K562 (cell line): ENCODE measurements around the gene SV2C. TPM values are rescaled to one million over a fixed set of nuclear protein-coding genes. Genes with fewer than 3 reads are reported as not detected.

Source experiments
- ATAC-seq: fragments of 200-7000 bp; cut with Tn5 transposase; 3 replicates; pipeline ENCODE4 v1.9.1; 2020; ENCODE audit warnings: moderate library complexity
- BruUV-seq: library from RNA; stranded (reverse); fragments of 400-500 nt; replicated peaks from 2 replicates; lab custom pipeline; 2021; lab: Mats Ljungman, UMichigan
- CTCF ChIA-PET: fragments of 300-600 bp; formaldehyde crosslinking; extraction: SDS; loops from one replicate; lab custom pipeline; 2021; ENCODE audit warnings: low intra/inter-chr PET ratio; lab: Yijun Ruan, JAX
- POLR2A ChIA-PET: fragments of 300-600, 350-650 bp; sonication (Branson Sonifier 250); formaldehyde crosslinking; extraction: SDS; loops from one replicate; lab custom pipeline; 2021; ENCODE audit warnings: antibody characterized with exemption, inconsistent platforms; lab: Yijun Ruan, JAX
- DNase-seq, 4 experiments: peaks; one replicate each; pipeline versions ENCODE4 v3.0.0 to v3.0.0-alpha.2; 2011 to 2018; ENCODE audit warnings: low spot score in 3 of 4, mixed read lengths in 3 of 4; ENCODE audit errors: extremely low read depth in 1 of 4
- FAIRE-seq: peaks from 2 replicates; lab custom pipeline; 2011; peaks lifted over from hg19 to GRCh38; lab: Jason Lieb, UNC
- H2AFZ ChIP-seq: 2 replicates; pipeline ENCODE4 v1.6.0; 2011; ENCODE audit warnings: low read depth, low read length, control low read depth, inconsistent platforms
- H3K27ac ChIP-seq: fragments of 200-600 bp; 3 replicates; pipeline ENCODE4 v1.8.0; 2011; ENCODE audit warnings: low read depth, mild to moderate bottlenecking, control low read depth, inconsistent platforms, low read length, moderate library complexity, mixed read lengths; ENCODE audit errors: extremely low read depth
- H3K27me3 ChIP-seq, 2 experiments: fragments of 300-600 bp in 1 of 2; 2 replicates in 1 of 2; 3 replicates in 1 of 2; pipeline versions ENCODE4 v1.6.0 to v1.8.0; 2011; ENCODE audit warnings: inconsistent platforms in 2 of 2, low read length in 2 of 2, mild to moderate bottlenecking in 1 of 2, mixed read lengths in 1 of 2, moderate library complexity in 1 of 2; ENCODE audit not compliant: control insufficient read depth in 2 of 2, insufficient read depth in 2 of 2
- H3K36me3 ChIP-seq: fragments of 300-600 bp; 3 replicates; pipeline ENCODE4 v1.8.0; 2011; ENCODE audit warnings: mild to moderate bottlenecking, low read length, inconsistent platforms; ENCODE audit not compliant: control insufficient read depth, insufficient read depth
- H3K4me1 ChIP-seq, 2 experiments: fragments of 200-600 bp in 1 of 2; replicated peaks in 1 of 2; 2 replicates in 1 of 2; 3 replicates in 1 of 2; pipeline versions ENCODE4 v1.5.1 to v1.8.0; 2011; ENCODE audit warnings: inconsistent platforms in 2 of 2, low read length in 2 of 2, mild to moderate bottlenecking in 1 of 2, mixed read lengths in 1 of 2, moderate library complexity in 1 of 2; ENCODE audit not compliant: control insufficient read depth in 2 of 2, insufficient read depth in 2 of 2
- H3K4me2 ChIP-seq: 2 replicates; pipeline ENCODE4 v1.6.1; 2011; ENCODE audit warnings: low read length, control low read depth, inconsistent platforms, mixed read lengths; ENCODE audit not compliant: insufficient read depth
- H3K4me3 ChIP-seq: fragments of 200-600 bp; sonication (generic), shearing (Covaris generic); 2 replicates; pipeline ENCODE4 v1.5.1; 2016; ENCODE audit warnings: control low read depth, inconsistent platforms
- H3K79me2 ChIP-seq: fragments of 200-600 bp; 3 replicates; pipeline ENCODE4 v1.8.0; 2011; ENCODE audit warnings: low read length, inconsistent platforms; ENCODE audit not compliant: control insufficient read depth, insufficient read depth
- H3K9ac ChIP-seq, 2 experiments: 2 replicates each; pipeline versions ENCODE4 v1.6.0 to v1.6.1; 2011; ENCODE audit warnings: low read depth in 2 of 2, low read length in 2 of 2, control low read depth in 1 of 2, inconsistent platforms in 1 of 2, mild to moderate bottlenecking in 1 of 2, mixed read lengths in 1 of 2; ENCODE audit not compliant: insufficient read depth in 1 of 2
- H3K9me1 ChIP-seq: one replicate; pipeline ENCODE4 v1.6.0; 2011; ENCODE audit warnings: inconsistent platforms, mild to moderate bottlenecking, low read length, moderate library complexity; ENCODE audit not compliant: control insufficient read depth, insufficient read depth
- H3K9me3 ChIP-seq: replicated peaks from 2 replicates; pipeline ENCODE4 v1.5.1; 2011; ENCODE audit warnings: low read depth, low read length, inconsistent platforms; ENCODE audit not compliant: control insufficient read depth, insufficient read depth
- H4K20me1 ChIP-seq: replicated peaks from 2 replicates; pipeline ENCODE4 v1.6.1; 2011; ENCODE audit warnings: low read length, inconsistent platforms, mixed read lengths; ENCODE audit not compliant: control insufficient read depth, insufficient read depth
- HOXB6 ChIP-seq: fragments of 250-450 bp; sonication (Bioruptor Pico); IDR thresholded peaks from 2 replicates; pipeline ENCODE4 v1.5.1; 2022; ENCODE audit warnings: mild to moderate bottlenecking, borderline replicate concordance
- SNRNP70 ChIP-seq: fragments of 200-400 bp; formaldehyde crosslinking; optimal IDR thresholded peaks from 2 replicates; pipeline ENCODE3; 2017; ENCODE audit warnings: low read depth, low read length
- ZBTB17 ChIP-seq: fragments of 450-650 bp; formaldehyde crosslinking; IDR thresholded peaks from 2 replicates; pipeline ENCODE4 v1.4.0; 2020; ENCODE audit warnings: mild to moderate bottlenecking
- ZNF184 ChIP-seq: sonication (generic); formaldehyde crosslinking; IDR thresholded peaks from 2 replicates; pipeline ENCODE4 v1.5.0; 2020; ENCODE audit warnings: missing genetic modification reagents
- WGBS: fragments of 100-300 bp; shearing (Covaris generic); methylation state at CpG from one replicate; pipeline ENCODE4 v1.1.6; 2016; ENCODE audit warnings: low coverage, mixed read lengths; ENCODE audit not compliant: insufficient coverage; ENCODE audit errors: missing lambda C conversion rate; 5-methylcytosine and 5-hydroxymethylcytosine counted together
- in situ Hi-C: fragments of 300-500 bp; cut with MboI; formaldehyde crosslinking; loops from 4 replicates; pipeline ENCODE4 v1.15.0; 2018; ENCODE audit warnings: inconsistent platforms, mixed read lengths
- intact Hi-C: fragments of 100-400 bp; cut with micrococcal nuclease; formaldehyde crosslinking; loops from 2 replicates; pipeline ENCODE4 v1.14.2; 2022
- polyA plus RNA-seq, 8 experiments: library from polyadenylated mRNA; depleted of rRNA in 4 of 8; stranded (reverse) in 5 of 8; unstranded in 3 of 8; fragments of >200 nt; fragmentation: Nextera tagmentation in 2 of 8; fragmentation: Illumina TruSeq in 1 of 8; extraction: Ambion mirVana in 2 of 8; extraction: Trizol in 1 of 8; gene quantifications; 2 replicates each; pipeline versions ENCODE4 v1.2.1 to v1.2.3, GENCODE V29; 2011 to 2014; ENCODE audit warnings: inconsistent platforms in 1 of 8, missing spikeins in 1 of 8
- total RNA-seq, 7 experiments: library from RNA; depleted of rRNA in 6 of 7; stranded (reverse); fragments of >200 nt in 6 of 7; fragmentation: Illumina TruSeq in 2 of 7; extraction: Trizol in 2 of 7; gene quantifications; 2 replicates each; pipeline versions ENCODE4 v1.2.1 to v1.2.3, GENCODE V29; 2011 to 2021; ENCODE audit warnings: low replicate concordance in 1 of 7
- TF ChIP-seq, protein P1 (sequence below), 2 experiments: fragments of 450-650 bp; IDR thresholded peaks; 2 replicates each; pipeline ENCODE4 v1.6.1; 2018; ENCODE audit warnings: mild to moderate bottlenecking in 2 of 2, low read depth in 1 of 2; ENCODE audit not compliant: partially characterized antibody in 2 of 2

SV2C gene
- total and polyA plus RNA-seq, 9 of the 15 experiments (the other 6 are each of a cell fraction or from before 2014, with no cell fraction given) = 0.05 TPM; not detected in 8

- Histone ChIP-seq H3K79me2 (no peaks in the 10 kb centered on the region), H3K9me1 (no peaks in the 10 kb centered on the region), H3K9ac (no peak overlapping the region), H3K27ac (no peak overlapping the region), H3K4me1 (no peaks in the 10 kb centered on the region), H2AFZ (no peak overlapping the region), H3K4me3 (no peak overlapping the region), H3K36me3 (no peaks in the 10 kb centered on the region), H4K20me1 (no peaks in the 10 kb centered on the region), H3K4me2 (no peak overlapping the region), H3K9me3 (no peaks in the 10 kb centered on the region), H3K27me3 (peaks cover 0 to 9% of the 10 kb centered on the region in 2 experiments; a peak in 2 of 5 replicates)
- DNase-seq = no peak
- TF ChIP-seq SNRNP70 (no peak), ZBTB17 (CRISPR knock-in tag) (peak; percentile 51; the same call in 1 of the 2 replicates), HOXB6 (CRISPR knock-in tag) (no peak), ZNF184 (CRISPR knock-in tag) (no peak)
- TF ChIP-seq, protein P1, sequence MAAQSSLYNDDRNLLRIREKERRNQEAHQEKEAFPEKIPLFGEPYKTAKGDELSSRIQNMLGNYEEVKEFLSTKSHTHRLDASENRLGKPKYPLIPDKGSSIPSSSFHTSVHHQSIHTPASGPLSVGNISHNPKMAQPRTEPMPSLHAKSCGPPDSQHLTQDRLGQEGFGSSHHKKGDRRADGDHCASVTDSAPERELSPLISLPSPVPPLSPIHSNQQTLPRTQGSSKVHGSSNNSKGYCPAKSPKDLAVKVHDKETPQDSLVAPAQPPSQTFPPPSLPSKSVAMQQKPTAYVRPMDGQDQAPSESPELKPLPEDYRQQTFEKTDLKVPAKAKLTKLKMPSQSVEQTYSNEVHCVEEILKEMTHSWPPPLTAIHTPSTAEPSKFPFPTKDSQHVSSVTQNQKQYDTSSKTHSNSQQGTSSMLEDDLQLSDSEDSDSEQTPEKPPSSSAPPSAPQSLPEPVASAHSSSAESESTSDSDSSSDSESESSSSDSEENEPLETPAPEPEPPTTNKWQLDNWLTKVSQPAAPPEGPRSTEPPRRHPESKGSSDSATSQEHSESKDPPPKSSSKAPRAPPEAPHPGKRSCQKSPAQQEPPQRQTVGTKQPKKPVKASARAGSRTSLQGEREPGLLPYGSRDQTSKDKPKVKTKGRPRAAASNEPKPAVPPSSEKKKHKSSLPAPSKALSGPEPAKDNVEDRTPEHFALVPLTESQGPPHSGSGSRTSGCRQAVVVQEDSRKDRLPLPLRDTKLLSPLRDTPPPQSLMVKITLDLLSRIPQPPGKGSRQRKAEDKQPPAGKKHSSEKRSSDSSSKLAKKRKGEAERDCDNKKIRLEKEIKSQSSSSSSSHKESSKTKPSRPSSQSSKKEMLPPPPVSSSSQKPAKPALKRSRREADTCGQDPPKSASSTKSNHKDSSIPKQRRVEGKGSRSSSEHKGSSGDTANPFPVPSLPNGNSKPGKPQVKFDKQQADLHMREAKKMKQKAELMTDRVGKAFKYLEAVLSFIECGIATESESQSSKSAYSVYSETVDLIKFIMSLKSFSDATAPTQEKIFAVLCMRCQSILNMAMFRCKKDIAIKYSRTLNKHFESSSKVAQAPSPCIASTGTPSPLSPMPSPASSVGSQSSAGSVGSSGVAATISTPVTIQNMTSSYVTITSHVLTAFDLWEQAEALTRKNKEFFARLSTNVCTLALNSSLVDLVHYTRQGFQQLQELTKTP (IDR thresholded peaks at IDR 0.05; ENCODE audit: low read depth in 1 of 2, partially characterized antibody in 2 of 2) = no peak
- WGBS = 2% methylated on average over 5 of the region's 5 CpGs
- CTCF ChIA-PET = no interaction called here
- in situ Hi-C loops (no loop called here), intact Hi-C loops (loop anchor here (10.0 kb wide), 1 partner anchor 1576 kb away; no protein-coding TSS in a partner anchor)
- FAIRE-seq = no peak
- no peak for ATAC-seq
- BruUV-seq = no TSS peak
- POLR2A ChIA-PET = no interaction called here
Observed at GRCh38 chr5:76250463-76250862, 167.3 kb downstream of the SV2C start.
